HL-60 (cell line): Measurements from ENCODE around the gene UIMC1.

Experiments used
- DNase-seq, 2 experiments: peaks; one replicate each; pipeline ENCODE4 v3.0.0-alpha.2; 2010 to 2020; ENCODE audit warnings: low read depth in 1 of 2, low spot score in 1 of 2
- H3K27ac ChIP-seq: fragments of 250-450 bp; sonication (Bioruptor Pico); replicated peaks from 2 replicates; pipeline ENCODE4 v1.5.1; 2020; ENCODE audit warnings: mild to moderate bottlenecking, moderate library complexity
- H3K27me3 ChIP-seq: fragments of 250-450 bp; sonication (Bioruptor Pico); 2 replicates; pipeline ENCODE4 v1.5.1; 2021; ENCODE audit warnings: mild to moderate bottlenecking, moderate library complexity; ENCODE audit not compliant: insufficient read depth, poor library complexity, severe bottlenecking
- H3K4me3 ChIP-seq: replicated peaks from 2 replicates; pipeline ENCODE4 v1.5.1; 2011; ENCODE audit warnings: mild to moderate bottlenecking, control low read depth, low read length; ENCODE audit not compliant: insufficient read depth
- CTCF ChIP-seq: IDR thresholded peaks from one replicate; pipeline ENCODE4 v1.5.1; 2011; ENCODE audit warnings: low read length, control low read depth, inconsistent platforms; ENCODE audit not compliant: insufficient read depth
- GABPA ChIP-seq: IDR thresholded peaks from 2 replicates; pipeline ENCODE4 v1.6.1; 2012; ENCODE audit warnings: low read depth
- POLR2AphosphoS5 ChIP-seq: IDR thresholded peaks from 2 replicates; pipeline ENCODE4 v1.6.1; 2012; ENCODE audit warnings: low read depth
- REST ChIP-seq: IDR thresholded peaks from 2 replicates; pipeline ENCODE4 v1.6.1; 2012; ENCODE audit warnings: low read depth; ENCODE audit not compliant: insufficient replicate concordance
- SPI1 ChIP-seq: IDR thresholded peaks from 2 replicates; pipeline ENCODE4 v1.6.1; 2012; ENCODE audit warnings: low read depth, mild to moderate bottlenecking, borderline replicate concordance

Gene UIMC1

GRCh38 chr5:176886336-176887251 is 120.0 kb downstream of the UIMC1 start:
- no peak overlapping the region for H3K27ac ChIP-seq
- peak in 1 of 2 experiments; percentile 49 for DNase-seq
- H3K4me3 ChIP-seq, result no peak overlapping the region
- TF ChIP-seq GABPA, result no peak
- TF ChIP-seq REST, result no peak
- TF ChIP-seq SPI1, result no peak
- no peak for TF ChIP-seq CTCF
- no peak for TF ChIP-seq POLR2AphosphoS5
- H3K27me3 ChIP-seq, result no peaks in the 10 kb centered on the region

GRCh38 chr5:176884571-176884890 is 122.0 kb downstream of the UIMC1 start:
- Histone ChIP-seq H3K27ac (no peak overlapping the region), H3K4me3 (no peak overlapping the region), H3K27me3 (no peaks in the 10 kb centered on the region)
- DNase-seq, result no peak
- no peak for TF ChIP-seq GABPA
- no peak for TF ChIP-seq POLR2AphosphoS5
- no peak for TF ChIP-seq SPI1
- no peak for TF ChIP-seq REST
- TF ChIP-seq CTCF, result no peak

GRCh38 chr5:176883700-176884570 is 122.6 kb downstream of the UIMC1 start:
- no peak for TF ChIP-seq POLR2AphosphoS5
- TF ChIP-seq SPI1, result no peak
- no peak for TF ChIP-seq GABPA
- TF ChIP-seq CTCF, result no peak
- no peak for TF ChIP-seq REST
- no peaks in the 10 kb centered on the region for H3K27me3 ChIP-seq
- no peak for DNase-seq
- no peak overlapping the region for H3K27ac ChIP-seq
- H3K4me3 ChIP-seq, result no peak overlapping the region
